Measurements from ENCODE around the gene LSAMP.

LSAMP gene

DNA sequence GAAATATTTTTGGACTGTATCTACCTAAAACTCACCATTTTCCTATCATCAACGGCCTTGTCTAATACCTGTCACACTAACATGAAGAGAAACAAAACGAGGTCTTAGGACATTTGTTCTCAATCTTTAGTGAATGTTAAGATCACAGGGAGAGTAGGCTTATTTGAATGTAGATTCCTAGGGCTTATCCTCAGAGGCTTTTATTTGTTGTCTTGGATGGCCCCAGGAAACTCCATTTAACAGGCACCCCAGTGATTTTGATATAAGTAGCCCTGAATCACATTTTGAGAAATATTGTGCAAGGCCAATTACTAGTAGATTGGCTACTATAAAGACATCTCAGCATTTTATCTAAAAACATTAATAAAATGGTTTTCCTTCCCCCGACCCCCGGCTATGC lies 454.6 kb downstream of the LSAMP start:
- no peaks in the 10 kb centered on the region for H3K9me3 ChIP-seq (ENCODE audit: control insufficient read depth, insufficient read depth, low read length)
- peaks cover 36% of the 10 kb centered on the region for H3K4me1 ChIP-seq (ENCODE audit: insufficient read depth, low read length)
- no peaks in the 10 kb centered on the region for H3K36me3 ChIP-seq (ENCODE audit: insufficient read depth, low read length)
- no peak overlapping the region for H3K9ac ChIP-seq (ENCODE audit: low read depth, low read length)

DNA sequence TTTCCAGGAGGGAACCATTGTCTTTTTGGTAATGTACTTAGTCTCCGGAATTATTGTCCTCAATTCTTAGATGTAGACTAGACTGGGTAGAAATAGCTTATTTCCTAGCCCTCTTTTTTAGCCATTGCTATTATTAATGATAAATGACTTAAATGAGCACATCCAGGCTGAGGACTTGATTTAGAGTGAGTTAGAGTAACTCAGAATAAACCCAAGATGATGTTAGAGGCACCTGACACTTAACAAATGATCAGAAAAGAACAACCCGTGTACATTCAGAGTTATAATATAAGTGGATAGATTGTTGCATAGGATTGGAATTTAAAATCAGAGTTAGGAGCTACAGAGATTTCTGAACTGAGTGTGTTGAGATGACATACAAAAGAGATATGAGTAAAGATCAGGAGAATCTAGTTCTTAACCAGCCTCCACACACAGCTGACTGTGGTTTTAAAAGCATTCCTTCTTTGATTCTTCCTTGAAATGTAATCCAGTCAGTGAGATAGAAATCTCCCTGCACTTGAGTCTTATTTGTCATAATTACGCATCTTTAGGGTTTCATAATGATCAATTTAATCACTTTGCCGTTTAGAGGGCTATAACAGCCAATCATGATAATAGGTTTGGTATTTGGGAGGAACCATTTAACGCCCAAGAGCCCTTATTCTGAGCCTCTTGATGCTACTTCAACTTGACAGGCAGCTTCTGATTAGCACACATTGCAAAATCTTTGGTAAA lies 455.4 kb downstream of the LSAMP start:
- peaks cover 36% of the 10 kb centered on the region for H3K4me1 ChIP-seq (ENCODE audit: insufficient read depth, low read length)
- no peak overlapping the region for H3K9ac ChIP-seq (ENCODE audit: low read depth, low read length)
- H3K36me3 ChIP-seq (ENCODE audit: insufficient read depth, low read length): no peaks in the 10 kb centered on the region
- H3K9me3 ChIP-seq (ENCODE audit: control insufficient read depth, insufficient read depth, low read length): no peaks in the 10 kb centered on the region

DNA sequence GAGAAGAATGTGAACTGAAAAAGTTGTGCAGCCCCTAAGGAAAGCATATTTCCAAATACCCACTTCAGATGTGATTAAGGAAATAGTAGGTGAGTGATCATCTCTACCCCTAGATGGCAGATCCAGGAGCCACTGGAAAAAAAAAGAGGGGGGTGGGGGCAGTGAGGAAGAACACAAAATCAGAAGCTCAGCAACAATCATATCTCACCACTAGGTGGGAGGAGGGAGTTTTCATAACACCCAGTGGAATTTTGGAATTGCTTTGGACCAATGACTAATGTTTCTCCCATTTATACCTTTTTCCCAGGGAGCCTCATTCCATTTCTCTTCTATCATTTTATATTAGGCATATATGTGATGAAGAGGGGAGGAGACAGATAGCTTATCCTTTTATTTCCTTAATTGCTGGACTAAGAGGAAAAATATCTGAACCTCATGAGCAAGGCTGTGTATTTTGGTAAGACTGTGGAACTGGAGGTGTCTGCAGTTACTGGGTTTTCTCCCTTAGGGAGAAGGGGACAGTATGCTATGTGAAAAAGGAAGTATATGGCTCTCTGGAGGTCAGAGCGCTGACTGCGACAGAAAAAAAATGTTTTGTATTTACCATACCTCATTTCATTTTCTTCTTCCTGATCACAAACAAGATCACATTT lies 458.6 kb downstream of the LSAMP start:
- H3K9me3 ChIP-seq (ENCODE audit: control insufficient read depth, insufficient read depth, low read length): no peaks in the 10 kb centered on the region
- H3K9ac ChIP-seq (ENCODE audit: low read depth, low read length): no peak overlapping the region
- peaks cover 29% of the 10 kb centered on the region for H3K4me1 ChIP-seq (ENCODE audit: insufficient read depth, low read length)
- H3K36me3 ChIP-seq (ENCODE audit: insufficient read depth, low read length): no peaks in the 10 kb centered on the region

DNA sequence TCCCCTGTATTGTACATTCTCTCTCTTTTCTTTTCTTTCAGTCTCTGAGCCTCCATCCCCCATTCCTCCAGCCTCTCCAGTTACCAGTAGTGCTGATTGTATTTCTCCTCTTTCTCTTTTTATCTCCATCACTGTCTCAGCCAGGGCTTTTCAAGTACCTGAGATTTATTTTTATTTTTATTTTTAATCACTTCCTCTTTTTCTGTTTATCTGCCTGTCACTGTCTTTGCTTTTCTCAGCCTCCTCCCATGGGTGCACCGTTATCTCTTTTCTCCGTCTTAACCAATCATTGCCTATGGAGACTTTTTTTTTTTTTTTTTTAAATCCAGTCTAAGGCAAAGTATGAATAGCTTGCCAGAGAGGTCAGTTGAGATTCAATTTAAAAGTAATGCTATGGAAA lies 462.7 kb downstream of the LSAMP start:
- Histone ChIP-seq H3K9me3 (ENCODE audit: control insufficient read depth, insufficient read depth, low read length) (no peaks in the 10 kb centered on the region), H3K9ac (ENCODE audit: low read depth, low read length) (no peak overlapping the region), H3K36me3 (ENCODE audit: insufficient read depth, low read length) (no peaks in the 10 kb centered on the region), H3K4me1 (ENCODE audit: insufficient read depth, low read length) (peaks cover 15% of the 10 kb centered on the region)

DNA sequence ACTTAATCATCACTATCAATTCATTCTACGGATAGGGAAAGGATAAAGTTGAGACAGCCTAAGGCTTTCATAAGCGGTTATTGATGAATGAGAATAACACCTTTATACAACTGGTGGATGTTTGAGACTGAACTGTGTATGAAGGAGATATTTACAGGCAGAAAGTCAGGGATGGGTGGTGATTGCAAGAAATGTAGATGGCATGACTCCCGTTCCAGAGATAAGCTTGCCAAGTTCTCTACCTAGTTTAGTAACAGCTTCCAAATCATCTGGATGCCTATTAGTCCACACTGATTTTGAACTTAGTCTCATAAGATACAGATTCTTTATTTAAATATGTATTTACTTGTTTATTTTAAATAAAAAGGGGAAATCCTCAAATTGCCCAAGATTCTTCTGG lies 463.2 kb downstream of the LSAMP start:
- Histone ChIP-seq H3K36me3 (ENCODE audit: insufficient read depth, low read length) (no peaks in the 10 kb centered on the region), H3K9me3 (ENCODE audit: control insufficient read depth, insufficient read depth, low read length) (no peaks in the 10 kb centered on the region), H3K9ac (ENCODE audit: low read depth, low read length) (no peak overlapping the region), H3K4me1 (ENCODE audit: insufficient read depth, low read length) (peaks cover 13% of the 10 kb centered on the region)

DNA sequence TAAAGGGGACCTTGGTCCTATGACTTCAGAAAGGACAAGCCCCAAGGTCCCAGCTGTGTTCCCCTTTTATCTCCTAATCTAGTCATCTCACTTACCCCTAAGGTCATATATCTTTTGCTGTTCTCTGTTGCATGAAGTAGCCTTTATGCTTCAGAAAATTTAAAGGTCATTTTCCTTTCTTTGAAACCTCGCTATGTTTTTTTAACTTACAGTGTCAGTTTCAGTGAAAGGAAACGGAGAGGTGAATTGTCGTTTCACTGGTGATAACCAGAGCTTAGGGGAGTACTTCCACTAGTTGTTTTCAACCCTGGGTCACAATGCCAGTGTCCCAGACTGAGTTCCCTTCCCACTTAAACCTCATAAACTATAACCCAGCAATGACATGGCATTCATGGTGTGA lies 464.6 kb downstream of the LSAMP start:
- no peak overlapping the region for H3K9ac ChIP-seq (ENCODE audit: low read depth, low read length)
- no peaks in the 10 kb centered on the region for H3K36me3 ChIP-seq (ENCODE audit: insufficient read depth, low read length)
- peaks cover 5% of the 10 kb centered on the region; the same call in 1 of the 2 replicates for H3K4me1 ChIP-seq (ENCODE audit: insufficient read depth, low read length)
- no peaks in the 10 kb centered on the region for H3K9me3 ChIP-seq (ENCODE audit: control insufficient read depth, insufficient read depth, low read length)

DNA sequence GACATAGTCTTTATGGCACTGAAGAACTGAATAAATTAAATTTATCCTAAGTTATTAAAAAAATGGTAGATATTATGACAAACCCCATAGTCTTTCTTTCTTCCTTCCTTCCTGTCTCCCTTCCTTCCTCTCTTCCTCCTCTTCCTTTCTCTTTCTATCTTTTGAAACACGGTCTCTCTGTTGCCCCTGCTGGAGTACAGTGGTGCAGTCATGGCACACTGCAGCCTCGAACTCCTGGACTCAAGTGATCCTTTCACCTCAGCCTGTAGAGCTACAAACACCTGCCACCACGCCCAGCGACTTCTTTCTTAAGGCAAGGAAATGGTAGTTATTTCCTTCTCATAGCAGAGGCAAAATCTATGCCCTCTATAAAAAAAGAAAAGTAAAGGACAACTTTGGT lies 467.4 kb downstream of the LSAMP start:
- Histone ChIP-seq H3K36me3 (ENCODE audit: insufficient read depth, low read length) (no peaks in the 10 kb centered on the region), H3K4me1 (ENCODE audit: insufficient read depth, low read length) (peaks cover 7% of the 10 kb centered on the region; the same call in 1 of the 2 replicates), H3K9me3 (ENCODE audit: control insufficient read depth, insufficient read depth, low read length) (no peaks in the 10 kb centered on the region), H3K9ac (ENCODE audit: low read depth, low read length) (no peak overlapping the region)

DNA sequence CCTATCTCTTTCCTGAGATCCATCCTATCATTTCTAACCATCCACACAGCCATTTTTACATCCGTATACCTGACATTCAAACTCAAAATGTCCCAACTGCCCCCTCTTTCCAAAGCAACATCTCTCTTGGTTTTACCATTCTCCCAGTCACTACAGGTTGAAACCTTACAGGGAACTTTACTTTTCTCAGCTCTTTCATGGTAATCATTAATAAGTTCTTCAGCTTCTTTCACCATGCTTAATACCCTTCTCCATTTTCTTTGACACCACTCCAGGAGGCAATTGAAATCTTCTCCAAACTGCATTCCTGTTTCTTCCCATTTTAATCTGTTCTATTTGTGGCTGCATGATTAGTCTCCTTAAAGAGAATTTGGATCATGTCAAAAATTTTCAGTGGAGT lies 469.5 kb downstream of the LSAMP start:
- Histone ChIP-seq H3K9me3 (ENCODE audit: control insufficient read depth, insufficient read depth, low read length) (no peaks in the 10 kb centered on the region), H3K4me1 (ENCODE audit: insufficient read depth, low read length) (peaks cover 7% of the 10 kb centered on the region; the same call in 1 of the 2 replicates), H3K36me3 (ENCODE audit: insufficient read depth, low read length) (no peaks in the 10 kb centered on the region), H3K9ac (ENCODE audit: low read depth, low read length) (no peak overlapping the region)

DNA sequence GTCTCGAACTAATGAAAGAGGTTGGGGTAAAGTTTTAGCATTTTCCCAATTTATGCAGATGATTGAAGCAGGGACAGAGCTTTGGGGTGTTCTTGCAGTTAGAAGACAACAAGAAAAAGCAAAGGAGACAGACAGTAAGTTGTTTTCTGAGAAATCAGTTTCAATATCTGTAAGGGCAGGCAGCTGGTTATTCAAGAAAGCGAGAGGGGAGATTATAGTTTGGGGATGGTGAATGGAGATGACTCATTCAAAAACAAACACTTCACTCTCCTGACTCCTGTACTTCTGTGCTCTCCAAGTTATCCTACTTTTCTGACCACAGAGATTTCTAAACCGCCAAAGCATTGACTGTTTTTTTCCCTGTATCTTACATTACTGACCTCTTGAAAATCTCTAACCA lies 469.9 kb downstream of the LSAMP start:
- no peaks in the 10 kb centered on the region for H3K9me3 ChIP-seq (ENCODE audit: control insufficient read depth, insufficient read depth, low read length)
- H3K9ac ChIP-seq (ENCODE audit: low read depth, low read length): no peak overlapping the region
- no peaks in the 10 kb centered on the region for H3K36me3 ChIP-seq (ENCODE audit: insufficient read depth, low read length)
- peaks cover 7% of the 10 kb centered on the region; the same call in 1 of the 2 replicates for H3K4me1 ChIP-seq (ENCODE audit: insufficient read depth, low read length)

DNA sequence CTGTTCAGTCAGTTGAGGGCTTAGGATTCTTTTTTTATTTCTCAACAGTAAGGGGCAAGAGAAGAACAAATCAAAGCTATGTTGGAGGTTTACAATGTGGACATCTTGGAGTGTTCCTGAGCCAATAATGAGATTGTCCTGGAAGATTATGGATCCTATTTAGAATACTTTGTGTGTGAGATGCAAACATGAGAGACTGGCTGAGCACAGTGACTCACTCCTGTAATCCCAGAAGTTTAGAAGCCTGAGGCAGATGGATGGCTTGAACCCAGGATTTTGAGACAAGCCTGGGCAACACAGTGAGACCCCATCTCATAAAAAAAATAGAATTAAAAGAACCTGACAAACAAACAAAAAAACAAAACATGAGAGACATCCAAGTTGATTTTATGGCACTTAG lies 470.3 kb downstream of the LSAMP start:
- H3K36me3 ChIP-seq (ENCODE audit: insufficient read depth, low read length): no peaks in the 10 kb centered on the region
- no peaks in the 10 kb centered on the region for H3K9me3 ChIP-seq (ENCODE audit: control insufficient read depth, insufficient read depth, low read length)
- H3K4me1 ChIP-seq (ENCODE audit: insufficient read depth, low read length): peaks cover 7% of the 10 kb centered on the region; the same call in 1 of the 2 replicates
- no peak overlapping the region for H3K9ac ChIP-seq (ENCODE audit: low read depth, low read length)

DNA sequence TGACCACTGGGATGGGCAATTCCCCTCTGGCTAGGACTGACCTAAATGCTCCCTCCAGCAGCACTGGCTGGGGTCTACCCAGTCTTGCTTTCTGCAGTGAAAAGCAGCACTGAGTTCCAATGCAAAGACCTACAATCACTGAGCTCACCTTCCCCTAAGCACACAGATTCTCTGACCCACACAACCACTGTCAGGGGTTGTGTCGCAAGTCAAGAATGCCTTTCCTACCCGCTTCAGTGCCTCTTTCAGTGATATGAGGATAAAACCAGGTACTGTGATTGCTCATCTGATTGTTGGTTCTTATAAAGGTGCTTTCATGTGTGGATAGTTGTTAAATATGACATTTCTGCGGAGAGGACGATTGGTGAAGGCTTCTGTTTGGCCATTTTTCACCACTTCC lies 476.4 kb downstream of the LSAMP start:
- Histone ChIP-seq H3K36me3 (ENCODE audit: insufficient read depth, low read length) (no peaks in the 10 kb centered on the region), H3K9ac (ENCODE audit: low read depth, low read length) (no peak overlapping the region), H3K4me1 (ENCODE audit: insufficient read depth, low read length) (no peaks in the 10 kb centered on the region), H3K9me3 (ENCODE audit: control insufficient read depth, insufficient read depth, low read length) (no peaks in the 10 kb centered on the region)

DNA sequence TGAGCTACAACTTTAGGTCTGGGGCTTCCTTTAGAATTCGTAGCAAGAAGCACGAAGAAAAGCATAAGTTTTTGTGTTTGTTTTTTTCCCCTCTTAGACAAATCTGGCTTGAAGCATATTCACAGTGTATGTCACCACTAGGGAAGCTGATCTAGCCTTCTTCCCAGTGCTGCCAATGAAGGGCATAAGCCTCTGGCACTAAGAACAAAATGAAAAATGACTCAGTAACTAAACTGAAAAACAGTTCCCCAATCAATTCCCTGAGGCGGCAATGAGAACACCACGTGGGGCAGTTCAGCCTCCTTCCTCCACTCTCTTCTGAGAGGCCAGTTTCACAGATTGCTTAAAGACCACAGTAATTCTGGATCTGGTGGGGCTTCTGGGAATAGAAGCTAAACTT lies 483.9 kb downstream of the LSAMP start:
- no peak overlapping the region for H3K9ac ChIP-seq (ENCODE audit: low read depth, low read length)
- H3K9me3 ChIP-seq (ENCODE audit: control insufficient read depth, insufficient read depth, low read length): no peaks in the 10 kb centered on the region

DNA sequence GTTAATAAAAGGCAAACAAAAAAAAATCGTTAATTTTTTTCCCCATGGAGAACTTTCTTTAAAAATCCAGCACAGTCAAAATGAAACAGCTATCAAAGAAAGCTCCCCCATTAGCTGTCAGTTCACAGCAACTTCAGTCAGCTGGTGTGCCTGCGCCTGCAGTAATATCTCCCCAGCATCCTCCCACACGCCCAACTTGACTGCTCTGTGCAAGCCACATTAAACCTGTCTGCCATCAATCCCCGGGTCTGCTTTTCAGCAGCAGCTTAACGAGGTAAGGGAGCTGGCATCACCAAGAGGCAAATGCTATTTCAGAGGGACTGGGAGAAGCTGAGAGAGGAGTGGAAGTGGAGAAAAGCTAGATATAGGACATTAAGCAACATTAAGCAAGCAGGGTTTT lies 484.5 kb downstream of the LSAMP start:
- no peaks in the 10 kb centered on the region for H3K36me3 ChIP-seq (ENCODE audit: insufficient read depth, low read length)
- H3K4me1 ChIP-seq (ENCODE audit: insufficient read depth, low read length): 0 out of 2 replicates have a peak, but pooled peaks cover 6% of the 10 kb centered on the region
- no peaks in the 10 kb centered on the region for H3K9me3 ChIP-seq (ENCODE audit: control insufficient read depth, insufficient read depth, low read length)
- no peak overlapping the region for H3K9ac ChIP-seq (ENCODE audit: low read depth, low read length)

More for the DNA sequence above, 483.9 kb downstream of the LSAMP start:
- Histone ChIP-seq H3K4me1 (ENCODE audit: insufficient read depth, low read length) (0 out of 2 replicates have a peak, but pooled peaks cover 6% of the 10 kb centered on the region), H3K36me3 (ENCODE audit: insufficient read depth, low read length) (no peaks in the 10 kb centered on the region)

DNA sequence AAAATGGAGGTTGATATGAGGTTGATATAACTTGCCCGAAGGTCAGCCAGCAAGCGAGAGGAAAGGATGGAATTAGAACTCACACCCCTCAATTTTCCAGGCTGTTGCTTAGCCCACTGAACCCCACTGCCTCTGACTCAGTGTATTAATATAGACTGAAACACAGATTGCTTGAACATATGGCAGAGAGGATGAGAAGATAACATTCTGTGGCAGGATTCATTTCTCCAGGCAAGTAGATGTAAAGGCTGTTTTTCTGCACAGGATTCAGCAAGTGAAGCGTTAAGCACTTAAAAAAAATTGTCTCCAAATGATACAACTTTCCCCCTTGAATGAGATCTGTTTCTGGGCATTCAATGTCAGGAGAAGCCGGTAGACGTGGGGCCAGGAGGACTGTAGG lies 486.8 kb downstream of the LSAMP start:
- no peaks in the 10 kb centered on the region for H3K9me3 ChIP-seq (ENCODE audit: control insufficient read depth, insufficient read depth, low read length)
- no peaks in the 10 kb centered on the region for H3K36me3 ChIP-seq (ENCODE audit: insufficient read depth, low read length)
- H3K4me1 ChIP-seq (ENCODE audit: insufficient read depth, low read length): 0 out of 2 replicates have a peak, but pooled peaks cover 6% of the 10 kb centered on the region
- no peak overlapping the region for H3K9ac ChIP-seq (ENCODE audit: low read depth, low read length)

DNA sequence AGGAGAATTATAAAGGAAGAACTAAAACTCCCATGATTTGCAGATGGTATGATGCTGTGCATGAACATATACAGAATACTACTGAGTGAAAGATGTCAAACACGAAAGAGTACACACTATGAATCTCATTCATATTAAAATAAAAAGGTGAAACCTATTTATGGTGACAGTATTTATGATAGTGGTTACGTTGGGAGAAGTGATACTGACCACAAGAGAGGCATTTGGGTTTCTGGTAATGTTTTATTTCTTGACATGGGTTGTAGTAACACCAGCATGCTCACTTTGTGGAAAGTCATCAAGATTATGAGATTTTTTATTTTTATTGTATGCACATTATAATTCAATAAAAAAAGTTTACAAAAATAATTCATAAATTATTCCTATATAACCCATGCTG lies 498.0 kb downstream of the LSAMP start:
- Histone ChIP-seq H3K9ac (ENCODE audit: low read depth, low read length) (no peak overlapping the region), H3K36me3 (ENCODE audit: insufficient read depth, low read length) (no peaks in the 10 kb centered on the region), H3K4me1 (ENCODE audit: insufficient read depth, low read length) (no peaks in the 10 kb centered on the region), H3K9me3 (ENCODE audit: control insufficient read depth, insufficient read depth, low read length) (no peaks in the 10 kb centered on the region)

Data from ES-I3 (cell line).